Stimulated activated CD8-positive, alpha-beta memory T cell treated with anti-CD3 and anti-CD28 coated beads, Interleukin-12 subunit alpha, Interleukin-12 subunit beta, amount 100 ng/mL, for 24 hours (primary cell): ENCODE results near the gene PHGDH.

Source experiments
- DNase-seq: peaks from one replicate; pipeline ENCODE4 v3.0.0-alpha.2; 2020; ENCODE audit errors: extremely low read depth

PHGDH gene

GRCh38 chr1:119790451-119791198 is 78.9 kb downstream of the PHGDH start:
- DNase-seq = no peak

DNA sequence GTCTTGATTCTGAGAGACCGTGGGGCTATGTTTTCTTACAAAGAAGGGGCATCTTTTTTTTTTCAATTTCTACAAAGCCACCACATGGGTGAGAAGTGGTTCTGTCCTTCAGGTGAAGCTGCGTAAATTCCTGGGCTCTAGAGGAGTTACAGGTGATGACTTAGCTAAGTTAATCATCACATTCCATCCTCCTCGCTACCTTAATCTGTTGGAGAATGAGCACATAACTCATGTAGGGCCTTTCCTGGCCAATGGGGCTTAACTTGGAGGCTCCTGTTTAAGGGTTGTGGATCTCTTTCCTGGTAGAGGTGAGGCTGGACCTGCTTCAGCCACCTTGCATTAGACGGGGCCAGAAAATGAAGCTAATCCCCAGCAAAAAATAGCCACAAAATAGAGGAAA is 79.6 kb downstream of the PHGDH start:
- DNase-seq = no peak
